ENCODE data around the gene C16orf54. TPM values are rescaled to one million over a fixed set of nuclear protein-coding genes. Genes with fewer than 3 reads are reported as not detected.
"Not testable (repeated sequence)": the region's sequence is repeated elsewhere in the genome, so short reads cannot be mapped to it uniquely, and the experiment has no call there.

Gene C16orf54
- total and polyA plus RNA-seq, 2 donors from 2014 or later: 0.39 to 4.9 TPM

DNA sequence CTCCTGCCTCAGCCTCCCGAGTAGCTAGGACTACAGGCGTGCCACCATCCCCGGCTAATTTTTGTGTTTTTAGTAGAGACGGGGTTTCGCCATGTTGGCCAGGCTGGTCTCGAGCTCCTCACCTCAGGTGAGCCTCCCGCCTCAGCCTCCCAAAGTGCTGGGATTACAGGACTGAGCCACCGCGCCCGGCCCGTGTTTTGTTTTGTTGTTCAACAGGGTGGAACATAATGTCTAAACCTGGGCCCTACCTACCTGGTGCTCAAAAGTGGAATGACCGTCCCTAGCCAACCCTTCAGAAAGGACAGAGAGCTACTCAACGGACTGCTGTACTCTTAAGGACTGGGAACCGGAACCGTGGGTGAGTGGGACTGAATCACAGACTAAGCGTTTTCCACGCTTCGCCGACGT, 44.0 kb upstream of the C16orf54 start:
- no peak for FAIRE-seq
- peaks cover 0 to under 1% (median 0%) of the 10 kb centered on the region in 3 donors for H3K36me3 ChIP-seq (ENCODE audit: control insufficient read depth in 2 of 3, insufficient read depth in 3 of 3, low read length in 3 of 3)
- DNase-seq: peak in 2 of 5 donors; percentile 65 to 83
- H3K27ac ChIP-seq (ENCODE audit: low read depth in 2 of 2, low read length in 2 of 2): peak overlapping the region; percentile 80 to 90
- intact Hi-C loops (cut with DNase I): no loop called here
- peak overlapping the region; percentile 57 to 91 (median 72) for H3K9ac ChIP-seq (ENCODE audit: low read length in 3 of 3)
- TF ChIP-seq, protein P1, sequence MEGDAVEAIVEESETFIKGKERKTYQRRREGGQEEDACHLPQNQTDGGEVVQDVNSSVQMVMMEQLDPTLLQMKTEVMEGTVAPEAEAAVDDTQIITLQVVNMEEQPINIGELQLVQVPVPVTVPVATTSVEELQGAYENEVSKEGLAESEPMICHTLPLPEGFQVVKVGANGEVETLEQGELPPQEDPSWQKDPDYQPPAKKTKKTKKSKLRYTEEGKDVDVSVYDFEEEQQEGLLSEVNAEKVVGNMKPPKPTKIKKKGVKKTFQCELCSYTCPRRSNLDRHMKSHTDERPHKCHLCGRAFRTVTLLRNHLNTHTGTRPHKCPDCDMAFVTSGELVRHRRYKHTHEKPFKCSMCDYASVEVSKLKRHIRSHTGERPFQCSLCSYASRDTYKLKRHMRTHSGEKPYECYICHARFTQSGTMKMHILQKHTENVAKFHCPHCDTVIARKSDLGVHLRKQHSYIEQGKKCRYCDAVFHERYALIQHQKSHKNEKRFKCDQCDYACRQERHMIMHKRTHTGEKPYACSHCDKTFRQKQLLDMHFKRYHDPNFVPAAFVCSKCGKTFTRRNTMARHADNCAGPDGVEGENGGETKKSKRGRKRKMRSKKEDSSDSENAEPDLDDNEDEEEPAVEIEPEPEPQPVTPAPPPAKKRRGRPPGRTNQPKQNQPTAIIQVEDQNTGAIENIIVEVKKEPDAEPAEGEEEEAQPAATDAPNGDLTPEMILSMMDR (IDR thresholded peaks at IDR 0.05; ENCODE audit: borderline replicate concordance, extremely low read depth, insufficient read depth): no peak
- peak overlapping the region; percentile 71 to 92 (median 86) for H3K4me3 ChIP-seq (ENCODE audit: low read length in 3 of 3)
- no peaks in the 10 kb centered on the region for H3K27me3 ChIP-seq (ENCODE audit: control insufficient read depth, insufficient read depth, low read length)
- peaks cover 0 to 14% (median 2%) of the 10 kb centered on the region in 3 donors for H3K4me1 ChIP-seq (ENCODE audit: control insufficient read depth in 2 of 3, insufficient read depth in 2 of 3, low read depth in 1 of 3, low read length in 3 of 3)
- no peaks in the 10 kb centered on the region for H3K9me3 ChIP-seq (ENCODE audit: control insufficient read depth in 2 of 3, insufficient read depth in 1 of 3, low read length in 3 of 3)

DNA sequence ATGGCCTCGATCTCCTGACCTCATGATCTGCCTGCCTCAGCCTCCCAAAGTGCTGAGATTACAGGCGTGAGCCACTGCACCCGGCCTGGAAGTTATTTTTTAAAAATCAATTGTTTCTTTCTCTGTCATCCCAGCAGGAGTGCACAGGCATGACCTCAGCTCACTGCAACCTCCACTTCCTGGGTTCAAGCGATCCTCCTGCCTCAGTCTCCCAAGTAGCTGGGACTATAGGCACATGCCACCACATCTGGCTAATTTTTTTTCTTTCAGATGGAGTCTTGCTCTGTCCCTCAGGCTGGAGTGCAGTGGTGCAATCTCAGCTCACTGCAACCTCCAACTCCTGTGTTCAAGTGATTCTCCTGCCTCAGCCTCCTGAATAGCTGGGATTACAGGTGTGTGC, 41.4 kb upstream of the C16orf54 start:
- H3K27me3 ChIP-seq (ENCODE audit: control insufficient read depth, insufficient read depth, low read length): not testable (repeated sequence)

DNA sequence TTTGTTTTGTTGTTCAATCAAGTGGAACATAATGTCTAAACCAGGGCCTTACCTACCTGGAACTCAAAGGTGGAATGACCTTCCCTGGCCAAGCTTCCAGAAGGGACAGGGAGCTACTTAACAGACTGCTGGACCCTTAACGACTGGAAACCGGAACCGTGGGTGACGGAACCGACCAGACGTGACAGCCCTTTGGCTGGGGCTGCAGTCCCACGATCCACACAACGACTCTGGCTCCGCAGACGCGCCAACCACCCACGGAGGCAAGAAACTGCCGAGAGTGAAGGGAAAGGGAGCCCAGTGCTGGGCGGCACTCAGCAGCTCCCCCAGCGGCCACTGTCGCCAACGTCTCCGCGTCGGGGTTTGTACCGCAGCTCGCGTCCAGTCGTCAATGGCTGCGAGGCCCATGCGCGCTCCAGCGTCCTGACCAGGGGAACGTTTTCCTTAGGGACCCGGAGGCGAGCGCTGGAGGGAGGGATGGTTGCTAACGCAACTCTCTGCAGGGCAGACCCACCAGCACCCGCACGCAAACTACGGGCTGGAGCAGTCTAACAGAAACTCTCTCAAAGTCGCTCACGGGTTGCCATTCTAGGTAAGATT, 39.2 kb upstream of the C16orf54 start:
- Histone ChIP-seq H3K27me3 (ENCODE audit: control insufficient read depth, insufficient read depth, low read length) (no peaks in the 10 kb centered on the region), H3K9ac (ENCODE audit: low read length in 3 of 3) (peak overlapping the region in 2 of 3 donors; percentile 38 to 56), H3K27ac (ENCODE audit: low read depth in 2 of 2, low read length in 2 of 2) (peak overlapping the region; percentile 47 to 76), H3K4me3 (ENCODE audit: low read length in 3 of 3) (peak overlapping the region; percentile 34 to 49 (median 49)), H3K9me3 (ENCODE audit: control insufficient read depth in 2 of 3, insufficient read depth in 1 of 3, low read length in 3 of 3) (no peaks in the 10 kb centered on the region), H3K36me3 (ENCODE audit: control insufficient read depth in 2 of 3, insufficient read depth in 3 of 3, low read length in 3 of 3) (no peaks in the 10 kb centered on the region), H3K4me1 (ENCODE audit: control insufficient read depth in 2 of 3, insufficient read depth in 2 of 3, low read depth in 1 of 3, low read length in 3 of 3) (peaks cover 0 to 3% (median 3%) of the 10 kb centered on the region in 3 donors)
- FAIRE-seq (no peak), DNase-seq (peak; percentile 74 to 94 (median 81))
- intact Hi-C loops (cut with DNase I): no loop called here
- TF ChIP-seq, protein P1 (IDR thresholded peaks at IDR 0.05; ENCODE audit: borderline replicate concordance, extremely low read depth, insufficient read depth): peak; percentile 71

More for the DNA sequence above, 41.4 kb upstream of the C16orf54 start:
- H3K9me3 ChIP-seq (ENCODE audit: control insufficient read depth in 2 of 3, insufficient read depth in 1 of 3, low read length in 3 of 3); H3K36me3 ChIP-seq (ENCODE audit: control insufficient read depth in 2 of 3, insufficient read depth in 3 of 3, low read length in 3 of 3); H3K27ac ChIP-seq (ENCODE audit: low read depth in 2 of 2, low read length in 2 of 2); DNase-seq; H3K9ac ChIP-seq (ENCODE audit: low read length in 3 of 3); FAIRE-seq; intact Hi-C loops (cut with DNase I); H3K4me3 ChIP-seq (ENCODE audit: low read length in 3 of 3): not testable (repeated sequence)
- peaks cover 0 to 14% (median 3%) of the 10 kb centered on the region in 3 donors for H3K4me1 ChIP-seq (ENCODE audit: control insufficient read depth in 2 of 3, insufficient read depth in 2 of 3, low read depth in 1 of 3, low read length in 3 of 3)

DNA sequence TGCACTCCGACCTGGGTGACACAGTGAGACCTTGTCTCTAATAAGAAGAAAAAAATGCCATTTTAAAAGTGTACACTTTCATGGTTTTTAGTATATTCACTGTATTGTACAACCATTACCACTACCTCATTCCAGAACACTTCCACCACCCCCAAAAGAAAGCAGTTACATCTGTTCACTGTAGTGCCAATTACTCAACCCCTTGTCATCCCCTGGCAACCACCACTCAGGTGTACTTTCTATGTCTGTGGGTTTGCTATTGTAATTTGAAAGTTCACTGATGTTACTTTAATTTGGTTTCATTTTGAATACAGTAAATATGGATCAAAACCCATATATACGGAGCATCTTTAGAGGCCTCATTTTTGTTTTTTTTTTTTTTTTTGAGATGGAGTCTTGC, 38.4 kb upstream of the C16orf54 start:
- DNase-seq (no peak), FAIRE-seq (no peak)
- Histone ChIP-seq H3K27ac (ENCODE audit: low read depth in 2 of 2, low read length in 2 of 2) (no peak overlapping the region), H3K9ac (ENCODE audit: low read length in 3 of 3) (no peak overlapping the region), H3K27me3 (ENCODE audit: control insufficient read depth, insufficient read depth, low read length) (no peaks in the 10 kb centered on the region), H3K4me1 (ENCODE audit: control insufficient read depth in 2 of 3, insufficient read depth in 2 of 3, low read depth in 1 of 3, low read length in 3 of 3) (peaks cover 0 to 3% (median 0%) of the 10 kb centered on the region in 3 donors), H3K9me3 (ENCODE audit: control insufficient read depth in 2 of 3, insufficient read depth in 1 of 3, low read length in 3 of 3) (no peaks in the 10 kb centered on the region), H3K36me3 (ENCODE audit: control insufficient read depth in 2 of 3, insufficient read depth in 3 of 3, low read length in 3 of 3) (no peaks in the 10 kb centered on the region), H3K4me3 (ENCODE audit: low read length in 3 of 3) (no peak overlapping the region)
- intact Hi-C loops (cut with DNase I): no loop called here
- TF ChIP-seq, protein P1 (IDR thresholded peaks at IDR 0.05; ENCODE audit: borderline replicate concordance, extremely low read depth, insufficient read depth): no peak

DNA sequence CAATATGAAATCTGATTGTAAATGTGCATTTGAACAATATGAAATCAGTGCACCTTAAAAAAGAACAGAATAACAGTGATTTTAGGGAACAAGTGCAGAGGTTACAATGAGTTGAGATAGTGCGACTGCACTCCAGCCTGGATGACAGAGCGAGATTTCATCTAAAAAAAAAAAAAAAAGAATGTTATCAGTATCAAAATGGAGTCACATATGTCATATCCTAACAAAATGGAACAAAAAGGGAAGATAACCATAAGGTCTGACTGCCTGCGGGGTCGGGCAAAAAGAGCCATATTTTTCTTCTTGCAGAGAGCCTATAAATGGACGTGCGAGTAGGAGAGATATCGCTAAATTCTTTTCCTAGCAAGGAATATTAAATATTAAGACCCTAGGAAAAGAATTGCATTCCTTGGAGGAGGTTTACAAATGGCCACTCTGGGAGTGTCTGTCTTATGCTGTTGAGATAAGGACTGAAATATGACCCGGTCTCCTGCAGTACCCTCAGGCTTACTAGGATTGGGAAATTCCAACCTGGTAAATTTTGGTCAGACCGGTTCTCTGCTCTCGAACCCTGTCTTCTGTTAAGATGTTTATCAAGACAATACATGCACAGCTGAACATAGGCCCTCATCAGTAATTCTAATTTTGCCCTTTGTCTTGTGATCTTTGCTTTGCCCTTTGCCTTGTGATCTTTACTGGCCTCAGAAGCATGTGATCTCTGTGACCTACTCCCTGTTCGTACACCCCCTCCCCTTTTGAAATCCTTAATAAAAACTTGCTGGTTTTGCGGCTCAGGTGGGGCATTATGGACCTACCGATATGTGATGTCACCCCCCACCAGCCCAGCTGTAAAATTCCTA, 37.5 kb upstream of the C16orf54 start:
- DNase-seq: peak in 2 of 5 donors; percentile 20 to 22
- H3K9ac ChIP-seq (ENCODE audit: low read length in 3 of 3); H3K4me1 ChIP-seq (ENCODE audit: control insufficient read depth in 2 of 3, insufficient read depth in 2 of 3, low read depth in 1 of 3, low read length in 3 of 3); H3K9me3 ChIP-seq (ENCODE audit: control insufficient read depth in 2 of 3, insufficient read depth in 1 of 3, low read length in 3 of 3); H3K36me3 ChIP-seq (ENCODE audit: control insufficient read depth in 2 of 3, insufficient read depth in 3 of 3, low read length in 3 of 3); intact Hi-C loops (cut with DNase I); H3K27me3 ChIP-seq (ENCODE audit: control insufficient read depth, insufficient read depth, low read length); H3K27ac ChIP-seq (ENCODE audit: low read depth in 2 of 2, low read length in 2 of 2); FAIRE-seq; H3K4me3 ChIP-seq (ENCODE audit: low read length in 3 of 3): not testable (repeated sequence)

All from kidney (tissue), 14 donors.